NCI-H2227 (cell line): ENCODE data around the gene CAMK1D.
"Not testable (repeated sequence)": the region's sequence is repeated elsewhere in the genome, so short reads cannot be mapped to it uniquely, and the experiment has no call there.

ENCODE experiments used
- DNase-seq: peaks from one replicate; lab custom pipeline; 2025; ENCODE audit not compliant: unreplicated experiment; lab: John Stamatoyannopoulos, UW

The CAMK1D gene

GRCh38 chr10:12546160-12546802 lies 196.9 kb downstream of the CAMK1D start:
- not testable (repeated sequence) for DNase-seq

GRCh38 chr10:12547301-12547771 lies 198.0 kb downstream of the CAMK1D start:
- DNase-seq, result peak; percentile 14

GRCh38 chr10:12549297-12549696 lies 199.9 kb downstream of the CAMK1D start:
- DNase-seq, result no peak

GRCh38 chr10:12550994-12551393 lies 201.6 kb downstream of the CAMK1D start:
- no peak for DNase-seq

- no peak for DNase-seq
These were observed 206.7 kb downstream of the CAMK1D start for GRCh38 chr10:12556039-12556438.

- no peak for DNase-seq
These were observed 210.3 kb downstream of the CAMK1D start for GRCh38 chr10:12559578-12560178.

- DNase-seq, result no peak
These were observed 212.0 kb downstream of the CAMK1D start for GRCh38 chr10:12561307-12561706.

- DNase-seq, result no peak
These were observed 212.4 kb downstream of the CAMK1D start for GRCh38 chr10:12561720-12562119.

GRCh38 chr10:12563489-12563888 lies 214.1 kb downstream of the CAMK1D start:
- no peak for DNase-seq

- DNase-seq, result no peak
These were observed 214.8 kb downstream of the CAMK1D start for GRCh38 chr10:12564173-12564572.

GRCh38 chr10:12566161-12567115 lies 217.1 kb downstream of the CAMK1D start:
- no peak for DNase-seq

- no peak for DNase-seq
These were observed 219.2 kb downstream of the CAMK1D start for GRCh38 chr10:12568391-12569009.

- DNase-seq, result no peak
These were observed 222.9 kb downstream of the CAMK1D start for GRCh38 chr10:12572281-12572680.

- DNase-seq, result no peak
These were observed 228.3 kb downstream of the CAMK1D start for GRCh38 chr10:12577610-12578009.

- no peak for DNase-seq
These were observed 230.9 kb downstream of the CAMK1D start for GRCh38 chr10:12579954-12580858.

- DNase-seq, result no peak
These were observed 234.7 kb downstream of the CAMK1D start for GRCh38 chr10:12583891-12584595.

- DNase-seq, result no peak
These were observed 237.4 kb downstream of the CAMK1D start for GRCh38 chr10:12586741-12587140.

- no peak for DNase-seq
These were observed 238.1 kb downstream of the CAMK1D start for GRCh38 chr10:12587451-12587888.

- DNase-seq, result no peak
These were observed 238.9 kb downstream of the CAMK1D start for GRCh38 chr10:12588091-12588860.
